ENCODE measurements around the gene PIEZO2.

Gene PIEZO2

GRCh38 chr18:10839421-10839820 lies 309.9 kb downstream of the PIEZO2 start:
- peaks cover 5% of the 10 kb centered on the region for H3K79me1 ChIP-seq (ENCODE audit: low read length)
- H3K4me1 ChIP-seq (ENCODE audit: control insufficient read depth in 1 of 2, insufficient read depth in 2 of 2, low read length in 2 of 2): peaks cover 0 to 2% of the 10 kb centered on the region in 2 experiments
- H3K4me2 ChIP-seq (ENCODE audit: low read length): no peak overlapping the region
- no CpG with 5 or more reads among the region's 1 CpG for WGBS (ENCODE audit: extremely low coverage, insufficient coverage, insufficient read length)
- H2BK5ac ChIP-seq (ENCODE audit: low read depth, low read length, poor library complexity): no peak overlapping the region
- no peak overlapping the region for H3K4ac ChIP-seq (ENCODE audit: low read depth, low read length)
- H4K91ac ChIP-seq (ENCODE audit: low read depth, low read length): no peak overlapping the region
- DNase-seq: no peak
- no peak overlapping the region for H3K23ac ChIP-seq (ENCODE audit: low read length)
- H3K9ac ChIP-seq (ENCODE audit: low read length): no peak overlapping the region
- no peaks in the 10 kb centered on the region for H3K9me3 ChIP-seq (ENCODE audit: insufficient read depth, low read depth, low read length)
- no peak overlapping the region for H3K27ac ChIP-seq (ENCODE audit: low read depth, low read length)
- no peak overlapping the region for H2AK5ac ChIP-seq (ENCODE audit: low read length)
- H3K36me3 ChIP-seq (ENCODE audit: control insufficient read depth in 1 of 2, insufficient read depth in 2 of 2, low read length in 2 of 2): no peaks in the 10 kb centered on the region
- H4K8ac ChIP-seq (ENCODE audit: low read depth, low read length): no peak overlapping the region
- H3K18ac ChIP-seq (ENCODE audit: low read length): no peak overlapping the region
- no peaks in the 10 kb centered on the region for H3K79me2 ChIP-seq (ENCODE audit: control insufficient read depth, insufficient read depth, low read length, poor library complexity)
- H3K14ac ChIP-seq (ENCODE audit: low read length): no peak overlapping the region
- no peak overlapping the region for H4K12ac ChIP-seq (ENCODE audit: low read depth, low read length)
- no peak overlapping the region for H2BK12ac ChIP-seq (ENCODE audit: low read length)
- H3K27me3 ChIP-seq (ENCODE audit: insufficient read depth, low read length): no peaks in the 10 kb centered on the region
- H2AFZ ChIP-seq (ENCODE audit: insufficient read depth, low read length, poor library complexity): no peak overlapping the region
- no peak overlapping the region for H3K4me3 ChIP-seq (ENCODE audit: low read depth, low read length)
- H2BK120ac ChIP-seq (ENCODE audit: insufficient read depth, low read length, poor library complexity): no peak overlapping the region

DNA sequence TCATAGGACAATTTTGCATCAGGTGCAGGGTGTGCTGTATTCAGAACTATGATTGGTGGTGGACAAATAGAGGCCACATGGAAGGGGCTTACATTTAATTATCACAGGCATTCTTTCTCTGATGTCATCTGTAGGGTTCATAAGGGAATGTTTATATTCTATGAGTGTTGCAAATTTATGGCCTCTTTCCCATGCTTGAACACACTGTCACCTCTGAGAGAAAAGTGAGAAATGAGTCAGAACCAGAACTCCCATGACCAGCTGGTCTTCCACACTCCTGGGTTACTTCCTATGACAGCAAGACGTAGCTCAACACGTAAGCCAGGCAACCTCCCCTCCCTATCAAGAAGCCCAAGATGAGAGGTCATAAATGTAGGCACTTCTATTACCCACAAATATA lies 310.8 kb downstream of the PIEZO2 start:
- no peak overlapping the region for H3K4me3 ChIP-seq (ENCODE audit: low read depth, low read length)
- H2AK5ac ChIP-seq (ENCODE audit: low read length): no peak overlapping the region
- no peak overlapping the region for H2BK120ac ChIP-seq (ENCODE audit: insufficient read depth, low read length, poor library complexity)
- H2AFZ ChIP-seq (ENCODE audit: insufficient read depth, low read length, poor library complexity): no peak overlapping the region
- H3K14ac ChIP-seq (ENCODE audit: low read length): no peak overlapping the region
- H3K23ac ChIP-seq (ENCODE audit: low read length): no peak overlapping the region
- WGBS (ENCODE audit: extremely low coverage, insufficient coverage, insufficient read length): no CpG with 5 or more reads among the region's 2 CpGs
- DNase-seq: no peak
- no peak overlapping the region for H4K8ac ChIP-seq (ENCODE audit: low read depth, low read length)
- no peaks in the 10 kb centered on the region for H3K9me3 ChIP-seq (ENCODE audit: insufficient read depth, low read depth, low read length)
- no peak overlapping the region for H4K12ac ChIP-seq (ENCODE audit: low read depth, low read length)
- H3K27me3 ChIP-seq (ENCODE audit: insufficient read depth, low read length): no peaks in the 10 kb centered on the region
- no peak overlapping the region for H4K91ac ChIP-seq (ENCODE audit: low read depth, low read length)
- peaks cover 2% of the 10 kb centered on the region in 2 experiments for H3K4me1 ChIP-seq (ENCODE audit: control insufficient read depth in 1 of 2, insufficient read depth in 2 of 2, low read length in 2 of 2)
- peaks cover 5% of the 10 kb centered on the region for H3K79me1 ChIP-seq (ENCODE audit: low read length)
- H3K27ac ChIP-seq (ENCODE audit: low read depth, low read length): no peak overlapping the region
- H2BK5ac ChIP-seq (ENCODE audit: low read depth, low read length, poor library complexity): no peak overlapping the region
- H3K18ac ChIP-seq (ENCODE audit: low read length): no peak overlapping the region
- no peaks in the 10 kb centered on the region for H3K36me3 ChIP-seq (ENCODE audit: control insufficient read depth in 1 of 2, insufficient read depth in 2 of 2, low read length in 2 of 2)
- no peak overlapping the region for H3K9ac ChIP-seq (ENCODE audit: low read length)
- no peak overlapping the region for H3K4me2 ChIP-seq (ENCODE audit: low read length)
- H3K79me2 ChIP-seq (ENCODE audit: control insufficient read depth, insufficient read depth, low read length, poor library complexity): no peaks in the 10 kb centered on the region
- no peak overlapping the region for H2BK12ac ChIP-seq (ENCODE audit: low read length)
- no peak overlapping the region for H3K4ac ChIP-seq (ENCODE audit: low read depth, low read length)

- H2BK5ac ChIP-seq (ENCODE audit: low read depth, low read length, poor library complexity): peak overlapping the region; percentile 4
- H2BK120ac ChIP-seq (ENCODE audit: insufficient read depth, low read length, poor library complexity): peak overlapping the region; percentile 4
- H2BK12ac ChIP-seq (ENCODE audit: low read length): peak overlapping the region; percentile 69
- H3K18ac ChIP-seq (ENCODE audit: low read length): peak overlapping the region; percentile 23
- no peaks in the 10 kb centered on the region for H3K36me3 ChIP-seq (ENCODE audit: control insufficient read depth in 1 of 2, insufficient read depth in 2 of 2, low read length in 2 of 2)
- H3K4me3 ChIP-seq (ENCODE audit: low read depth, low read length): no peak overlapping the region
- no peaks in the 10 kb centered on the region for H3K79me2 ChIP-seq (ENCODE audit: control insufficient read depth, insufficient read depth, low read length, poor library complexity)
- H2AK5ac ChIP-seq (ENCODE audit: low read length): peak overlapping the region; percentile 43
- no peak overlapping the region for H3K4me2 ChIP-seq (ENCODE audit: low read length)
- H3K9ac ChIP-seq (ENCODE audit: low read length): no peak overlapping the region
- no peak overlapping the region for H3K23ac ChIP-seq (ENCODE audit: low read length)
- no peak overlapping the region for H3K27ac ChIP-seq (ENCODE audit: low read depth, low read length)
- peak overlapping the region; percentile 25 for H2AFZ ChIP-seq (ENCODE audit: insufficient read depth, low read length, poor library complexity)
- DNase-seq: no peak
- no CpG with 5 or more reads among the region's 6 CpGs for WGBS (ENCODE audit: extremely low coverage, insufficient coverage, insufficient read length)
- no peak overlapping the region for H3K14ac ChIP-seq (ENCODE audit: low read length)
- H3K4me1 ChIP-seq (ENCODE audit: control insufficient read depth in 1 of 2, insufficient read depth in 2 of 2, low read length in 2 of 2): peaks cover 2% of the 10 kb centered on the region in 2 experiments
- H4K8ac ChIP-seq (ENCODE audit: low read depth, low read length): peak overlapping the region; percentile 34
- peak overlapping the region; percentile 53 for H4K91ac ChIP-seq (ENCODE audit: low read depth, low read length)
- H3K79me1 ChIP-seq (ENCODE audit: low read length): peaks cover 7% of the 10 kb centered on the region
- H3K4ac ChIP-seq (ENCODE audit: low read depth, low read length): no peak overlapping the region
- H3K9me3 ChIP-seq (ENCODE audit: insufficient read depth, low read depth, low read length): no peaks in the 10 kb centered on the region
- no peaks in the 10 kb centered on the region for H3K27me3 ChIP-seq (ENCODE audit: insufficient read depth, low read length)
- H4K12ac ChIP-seq (ENCODE audit: low read depth, low read length): no peak overlapping the region
These were observed 315.1 kb downstream of the PIEZO2 start for GRCh38 chr18:10834128-10834815.

GRCh38 chr18:10833656-10834055 lies 315.7 kb downstream of the PIEZO2 start:
- no peak overlapping the region for H4K8ac ChIP-seq (ENCODE audit: low read depth, low read length)
- H3K18ac ChIP-seq (ENCODE audit: low read length): no peak overlapping the region

More at GRCh38 chr18:10833656-10834055, 315.7 kb downstream of the PIEZO2 start:
- WGBS (ENCODE audit: extremely low coverage, insufficient coverage, insufficient read length): no CpG with 5 or more reads among the region's 2 CpGs
- peaks cover 2% of the 10 kb centered on the region in 2 experiments for H3K4me1 ChIP-seq (ENCODE audit: control insufficient read depth in 1 of 2, insufficient read depth in 2 of 2, low read length in 2 of 2)
- H3K4me2 ChIP-seq (ENCODE audit: low read length): no peak overlapping the region
- H4K91ac ChIP-seq (ENCODE audit: low read depth, low read length): no peak overlapping the region
- no peak overlapping the region for H3K4me3 ChIP-seq (ENCODE audit: low read depth, low read length)
- no peak overlapping the region for H4K12ac ChIP-seq (ENCODE audit: low read depth, low read length)
- H3K36me3 ChIP-seq (ENCODE audit: control insufficient read depth in 1 of 2, insufficient read depth in 2 of 2, low read length in 2 of 2): no peaks in the 10 kb centered on the region
- no peak overlapping the region for H2BK12ac ChIP-seq (ENCODE audit: low read length)
- H3K79me1 ChIP-seq (ENCODE audit: low read length): peaks cover 7% of the 10 kb centered on the region
- H3K23ac ChIP-seq (ENCODE audit: low read length): no peak overlapping the region
- no peaks in the 10 kb centered on the region for H3K79me2 ChIP-seq (ENCODE audit: control insufficient read depth, insufficient read depth, low read length, poor library complexity)
- no peak overlapping the region for H2AK5ac ChIP-seq (ENCODE audit: low read length)
- no peak overlapping the region for H2AFZ ChIP-seq (ENCODE audit: insufficient read depth, low read length, poor library complexity)
- H3K9ac ChIP-seq (ENCODE audit: low read length): no peak overlapping the region
- H2BK120ac ChIP-seq (ENCODE audit: insufficient read depth, low read length, poor library complexity): peak overlapping the region; percentile 43
- DNase-seq: no peak
- H2BK5ac ChIP-seq (ENCODE audit: low read depth, low read length, poor library complexity): no peak overlapping the region
- no peaks in the 10 kb centered on the region for H3K27me3 ChIP-seq (ENCODE audit: insufficient read depth, low read length)
- peak overlapping the region; percentile 18 for H3K27ac ChIP-seq (ENCODE audit: low read depth, low read length)
- H3K9me3 ChIP-seq (ENCODE audit: insufficient read depth, low read depth, low read length): no peaks in the 10 kb centered on the region
- H3K14ac ChIP-seq (ENCODE audit: low read length): no peak overlapping the region
- no peak overlapping the region for H3K4ac ChIP-seq (ENCODE audit: low read depth, low read length)
